ENCODE results near the gene RBM15. TPM values are rescaled to one million over a fixed set of nuclear protein-coding genes. Genes with fewer than 3 reads are reported as not detected.

RBM15 gene
- total RNA-seq, 1 donor from 2014 or later, result 31.9 TPM

GRCh38 chr1:110321846-110322245, 17.3 kb upstream of the RBM15 start:
- Mint-ChIP-seq H3K9me3 (ENCODE audit: low read depth) (peaks cover 7% of the 10 kb centered on the region), H3K4me3 (ENCODE audit: low read depth) (no peak overlapping the region), H3K4me1 (ENCODE audit: low read depth) (peaks cover 5% of the 10 kb centered on the region), H3K27me3 (peaks cover 85% of the 10 kb centered on the region), H3K27ac (no peak overlapping the region), H3K36me3 (ENCODE audit: insufficient read depth) (peaks cover 2% of the 10 kb centered on the region)
- TF ChIP-seq CTCF (IDR thresholded peaks at IDR 0.05; ENCODE audit: unreplicated experiment), result no peak
- DNase-seq (ENCODE audit: low spot score, unreplicated experiment), result no peak

GRCh38 chr1:110324667-110325066, 14.5 kb upstream of the RBM15 start:
- Mint-ChIP-seq H3K27me3 (peaks cover 70% of the 10 kb centered on the region), H3K4me3 (ENCODE audit: low read depth) (no peak overlapping the region), H3K9me3 (ENCODE audit: low read depth) (peaks cover under 1% of the 10 kb centered on the region), H3K27ac (no peak overlapping the region), H3K36me3 (ENCODE audit: insufficient read depth) (no peaks in the 10 kb centered on the region), H3K4me1 (ENCODE audit: low read depth) (peaks cover 5% of the 10 kb centered on the region)
- TF ChIP-seq CTCF (IDR thresholded peaks at IDR 0.05; ENCODE audit: unreplicated experiment), result no peak
- DNase-seq (ENCODE audit: low spot score, unreplicated experiment), result no peak

GRCh38 chr1:110326826-110327225, 12.4 kb upstream of the RBM15 start:
- no peak overlapping the region for H3K27ac Mint-ChIP-seq
- no peak for DNase-seq (ENCODE audit: low spot score, unreplicated experiment)
- H3K4me1 Mint-ChIP-seq (ENCODE audit: low read depth), result peaks cover 2% of the 10 kb centered on the region
- no peaks in the 10 kb centered on the region for H3K36me3 Mint-ChIP-seq (ENCODE audit: insufficient read depth)
- H3K9me3 Mint-ChIP-seq (ENCODE audit: low read depth), result no peaks in the 10 kb centered on the region
- no peak for TF ChIP-seq CTCF (IDR thresholded peaks at IDR 0.05; ENCODE audit: unreplicated experiment)
- peaks cover 61% of the 10 kb centered on the region for H3K27me3 Mint-ChIP-seq
- no peak overlapping the region for H3K4me3 Mint-ChIP-seq (ENCODE audit: low read depth)

- Mint-ChIP-seq H3K36me3 (ENCODE audit: insufficient read depth) (no peaks in the 10 kb centered on the region), H3K27ac (no peak overlapping the region), H3K9me3 (ENCODE audit: low read depth) (no peaks in the 10 kb centered on the region), H3K4me3 (ENCODE audit: low read depth) (no peak overlapping the region), H3K27me3 (peaks cover 50% of the 10 kb centered on the region), H3K4me1 (ENCODE audit: low read depth) (no peaks in the 10 kb centered on the region)
- DNase-seq (ENCODE audit: low spot score, unreplicated experiment), result no peak
- TF ChIP-seq CTCF (IDR thresholded peaks at IDR 0.05; ENCODE audit: unreplicated experiment), result no peak
Measured at GRCh38 chr1:110328274-110328673, 10.9 kb upstream of the RBM15 start.

GRCh38 chr1:110328700-110329099, 10.5 kb upstream of the RBM15 start:
- Mint-ChIP-seq H3K9me3 (ENCODE audit: low read depth) (no peaks in the 10 kb centered on the region), H3K4me1 (ENCODE audit: low read depth) (no peaks in the 10 kb centered on the region), H3K4me3 (ENCODE audit: low read depth) (no peak overlapping the region), H3K27ac (no peak overlapping the region), H3K36me3 (ENCODE audit: insufficient read depth) (no peaks in the 10 kb centered on the region), H3K27me3 (peaks cover 46% of the 10 kb centered on the region)
- no peak for DNase-seq (ENCODE audit: low spot score, unreplicated experiment)
- TF ChIP-seq CTCF (IDR thresholded peaks at IDR 0.05; ENCODE audit: unreplicated experiment), result no peak

Measured in progenitor cell of endocrine pancreas (in vitro differentiated cells).